Measurements from ENCODE around the gene IL36A.

Gene IL36A

DNA sequence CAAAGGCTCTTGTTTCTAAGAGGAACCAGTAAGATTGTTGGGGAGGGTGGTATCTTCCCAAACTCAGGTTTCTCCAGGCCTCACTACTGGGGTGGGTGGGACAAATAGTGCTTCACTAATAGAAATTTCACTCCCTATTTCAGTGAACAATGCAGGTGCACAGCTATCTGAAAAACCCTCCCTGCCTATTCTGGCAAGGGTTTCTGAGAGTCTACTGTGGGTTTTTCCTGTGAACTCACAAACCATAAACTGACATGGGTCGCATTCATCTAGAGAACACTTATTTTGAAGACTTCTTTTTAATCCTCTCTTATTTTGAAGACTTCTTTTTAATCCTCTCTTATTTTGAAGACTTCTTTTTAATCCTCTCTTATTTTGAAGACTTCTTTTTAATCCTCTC, 4.4 kb downstream of the IL36A start:
- DNase-seq, result no peak

DNA sequence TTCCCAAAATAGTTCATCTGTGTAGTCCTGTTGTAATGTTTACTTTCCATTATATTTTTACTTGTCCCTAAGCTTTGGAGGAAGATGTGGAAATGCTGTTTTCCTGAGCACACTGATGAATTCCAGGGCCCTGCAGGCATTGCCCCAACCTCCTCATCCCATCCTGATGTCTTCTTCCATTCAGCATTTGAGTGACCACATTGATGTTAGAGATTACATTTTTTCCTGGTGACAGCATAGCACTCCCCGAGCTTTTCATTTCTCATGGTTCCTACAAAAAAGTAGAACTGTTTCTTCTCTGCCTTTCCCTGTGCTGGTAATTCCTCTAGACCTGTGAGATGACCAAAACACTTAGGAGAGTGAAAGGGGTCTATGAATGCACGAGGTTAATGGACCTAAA, 4.8 kb downstream of the IL36A start:
- DNase-seq, result no peak

DNA sequence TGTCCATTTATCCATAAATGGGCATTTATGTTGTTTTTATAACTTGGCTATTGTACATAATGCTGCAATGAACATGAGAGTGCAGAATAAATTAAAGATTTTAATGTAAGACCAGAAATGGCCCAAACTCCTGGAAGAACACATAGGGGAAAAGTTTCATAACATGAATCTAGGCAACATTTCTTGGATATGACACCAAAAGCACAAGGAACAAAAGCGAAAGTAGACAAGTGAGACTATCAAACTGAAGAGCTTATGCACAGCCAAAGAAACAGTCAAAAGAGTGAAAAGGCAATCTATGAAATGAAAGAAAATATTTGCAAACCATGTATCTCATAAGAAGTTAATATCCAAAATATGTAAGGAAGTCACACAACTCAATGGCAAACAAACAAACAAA, 5.8 kb downstream of the IL36A start:
- no peak for DNase-seq

DNA sequence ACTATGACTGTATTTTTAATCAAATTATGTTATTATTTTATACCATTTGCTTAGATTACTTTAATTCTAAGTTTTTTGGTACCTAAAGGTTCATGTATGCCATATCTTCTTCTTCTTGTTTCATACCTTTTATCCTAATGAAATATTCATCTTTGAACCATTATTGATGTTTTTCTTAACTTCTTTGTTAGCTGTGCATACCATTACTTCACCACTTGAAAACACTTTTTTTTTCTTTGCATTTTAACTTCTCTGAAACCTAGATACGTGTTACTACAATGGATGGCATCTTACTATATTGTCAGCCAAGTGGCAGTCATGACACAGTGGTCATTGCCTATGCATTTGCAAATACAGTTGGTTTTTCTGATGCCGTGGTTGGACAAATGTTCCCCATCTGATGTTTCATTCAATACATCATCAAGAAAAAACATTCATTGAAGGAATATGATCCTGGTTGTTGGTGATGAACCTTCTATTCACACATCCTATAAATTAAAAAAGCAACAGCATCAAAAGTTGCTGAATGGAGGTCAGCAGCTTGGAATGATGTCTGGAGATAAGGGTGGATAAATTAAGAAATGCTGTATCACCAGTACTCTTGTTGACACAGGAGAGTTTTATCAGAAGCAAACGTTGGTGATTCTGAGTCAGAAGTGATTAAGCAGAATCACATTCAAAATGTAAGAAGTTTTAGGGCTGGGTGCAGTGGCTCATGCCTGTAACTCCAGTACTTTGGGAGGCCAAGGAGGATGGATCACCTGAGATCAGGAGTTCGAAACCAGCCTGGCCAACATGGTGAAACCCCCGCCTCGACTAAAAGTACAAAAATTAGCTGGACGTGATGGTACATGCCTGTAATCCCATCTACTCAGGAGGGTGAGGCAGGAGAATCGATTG, 7.4 kb downstream of the IL36A start:
- no peak for DNase-seq

DNA sequence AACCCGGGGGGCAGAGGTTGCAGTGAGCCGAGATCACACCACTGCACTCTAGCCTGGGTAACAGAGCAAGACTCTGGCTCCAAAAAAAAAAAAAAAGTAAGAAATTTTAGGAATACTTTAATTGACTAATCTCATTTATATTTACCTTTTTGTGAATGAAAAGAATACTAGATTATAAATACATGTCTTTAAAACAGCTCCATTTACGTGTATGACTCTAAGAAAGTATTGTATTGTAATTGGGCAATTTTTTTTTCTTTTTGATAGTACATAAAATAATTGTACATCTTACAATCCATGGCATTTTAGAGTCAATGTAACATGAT, 8.0 kb downstream of the IL36A start:
- DNase-seq, result no peak

DNA sequence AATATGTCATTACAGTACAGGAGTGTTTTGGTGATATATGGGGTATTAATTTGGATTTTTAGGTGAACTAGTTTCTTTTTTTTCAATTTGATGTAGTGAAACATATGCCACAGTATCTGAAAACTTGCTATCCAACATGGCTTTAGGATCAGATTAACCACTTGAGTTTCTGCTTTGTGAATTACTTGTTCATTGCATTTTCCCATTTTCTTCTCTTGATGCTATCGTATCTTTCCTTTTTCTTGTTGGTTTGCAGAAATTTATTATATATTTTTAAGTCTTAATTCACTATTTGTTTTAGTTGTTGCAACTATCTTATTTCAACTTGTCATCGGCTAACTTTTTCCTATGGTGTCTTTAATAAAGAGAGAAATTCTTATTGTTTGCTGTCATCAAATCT, 8.8 kb downstream of the IL36A start:
- DNase-seq, result no peak

DNA sequence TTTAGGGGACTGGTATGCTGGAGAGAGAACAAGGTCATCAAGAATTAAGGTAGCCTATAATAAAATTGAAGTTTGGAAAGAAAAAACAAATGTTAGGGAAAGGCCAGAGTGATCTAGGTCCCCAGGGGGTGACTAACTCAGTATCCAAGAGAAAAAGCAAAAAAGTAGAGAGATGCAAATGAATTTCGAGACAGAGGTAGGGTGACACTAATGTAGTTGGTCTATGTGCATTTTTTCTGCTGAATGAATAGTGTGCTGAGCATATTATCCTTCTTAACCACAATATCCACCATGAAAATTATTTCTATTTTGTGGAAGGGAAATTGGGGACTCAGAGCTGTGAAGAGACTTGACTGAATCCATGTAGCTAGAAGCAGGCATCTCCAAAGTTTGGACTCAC, 9.8 kb downstream of the IL36A start:
- DNase-seq, result no peak

DNA sequence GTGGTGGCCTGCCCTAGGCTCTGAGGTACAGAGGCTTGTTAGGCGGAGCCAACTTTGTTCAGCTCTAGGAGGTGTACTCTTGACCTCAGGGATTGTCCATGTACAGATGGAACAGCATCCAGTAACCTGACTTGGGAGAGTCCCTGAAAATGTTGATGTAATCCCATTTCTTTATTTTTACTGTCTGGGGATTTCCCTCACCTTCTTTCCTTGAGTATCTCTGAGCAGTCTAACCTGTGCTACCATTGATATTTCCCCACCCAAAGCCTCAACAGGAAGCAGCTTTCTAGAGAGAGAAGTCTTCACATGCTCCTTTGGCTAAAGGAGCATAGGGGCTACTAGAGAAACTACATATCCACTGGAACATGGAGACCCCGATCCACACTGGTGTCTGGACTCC, 10.4 kb downstream of the IL36A start:
- no peak for DNase-seq

DNA sequence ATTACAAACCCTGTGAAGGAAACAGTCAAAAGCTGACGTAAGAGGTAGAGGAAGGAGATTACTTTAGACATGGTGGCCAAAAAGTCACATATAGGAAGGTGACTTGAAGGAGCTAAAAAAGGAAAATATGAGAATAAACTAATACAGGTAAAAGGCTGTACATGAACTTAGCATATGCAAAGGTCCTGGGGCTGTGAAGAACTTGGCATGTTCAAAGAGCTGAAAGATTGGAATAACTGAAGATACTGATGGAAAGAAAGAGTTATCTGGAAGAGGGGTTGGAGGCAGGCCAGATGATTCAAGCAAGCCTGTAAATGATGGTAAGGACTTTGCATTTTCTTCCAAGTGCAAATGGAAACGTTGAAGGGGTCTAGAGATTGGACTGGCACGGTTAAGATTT, 13.2 kb downstream of the IL36A start:
- no peak for DNase-seq

DNA sequence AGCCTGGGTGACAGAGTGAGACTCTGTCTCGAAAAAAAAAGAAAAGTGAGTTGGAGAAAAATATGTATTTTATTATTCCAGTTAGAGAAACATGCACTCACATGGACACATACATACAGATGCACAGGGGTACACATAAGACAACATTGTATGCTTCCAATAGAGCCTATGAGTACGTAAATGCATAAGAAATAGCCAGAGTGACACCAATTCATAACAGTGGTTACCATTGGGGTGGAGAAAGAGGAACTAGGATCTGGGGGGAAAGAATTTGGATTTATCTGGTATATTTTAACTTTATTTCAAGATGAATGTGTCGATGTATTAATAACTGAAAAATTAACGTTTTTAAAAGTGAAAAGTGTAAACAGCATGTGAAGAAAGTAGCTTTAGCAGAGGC, 16.1 kb downstream of the IL36A start:
- DNase-seq, result no peak

DNA sequence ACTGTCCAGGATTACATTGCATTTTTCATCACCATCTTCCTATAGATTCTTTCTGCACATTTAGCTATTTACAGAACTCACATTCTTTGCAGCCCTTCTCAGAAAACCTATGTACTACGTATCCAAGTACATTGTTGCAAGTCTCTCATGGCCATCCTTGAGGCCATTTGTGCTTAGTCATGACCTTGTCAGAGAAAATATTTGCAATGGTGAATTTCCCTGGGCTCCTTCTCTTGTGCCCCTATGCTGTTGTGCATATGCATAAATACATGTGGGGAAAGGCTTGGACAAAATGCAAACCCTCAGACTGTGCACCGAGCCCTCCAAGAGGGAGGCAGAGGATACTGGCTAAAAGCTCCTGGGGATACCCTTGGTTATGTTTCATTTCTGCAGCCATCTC, 19.5 kb downstream of the IL36A start:
- DNase-seq, result no peak

DNA sequence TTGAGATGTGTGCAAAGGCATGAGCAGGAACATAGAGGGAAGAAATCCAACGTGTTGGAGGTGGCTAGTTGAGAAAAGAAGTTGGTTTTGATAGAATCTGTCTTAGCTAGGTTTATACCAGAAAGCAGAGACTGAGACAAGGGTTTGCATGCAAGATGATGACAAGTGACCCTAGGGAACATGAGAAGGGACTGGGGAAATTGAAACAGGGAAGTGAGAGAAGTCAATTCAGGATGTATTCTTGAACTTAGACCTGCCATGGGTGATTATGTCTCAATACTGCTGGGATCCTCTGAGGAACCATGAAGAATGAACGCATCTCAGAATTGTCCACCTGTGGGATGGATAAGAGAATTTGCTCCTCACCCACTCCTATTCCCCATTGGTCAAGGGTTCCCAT, 20.5 kb downstream of the IL36A start:
- no peak for DNase-seq

DNA sequence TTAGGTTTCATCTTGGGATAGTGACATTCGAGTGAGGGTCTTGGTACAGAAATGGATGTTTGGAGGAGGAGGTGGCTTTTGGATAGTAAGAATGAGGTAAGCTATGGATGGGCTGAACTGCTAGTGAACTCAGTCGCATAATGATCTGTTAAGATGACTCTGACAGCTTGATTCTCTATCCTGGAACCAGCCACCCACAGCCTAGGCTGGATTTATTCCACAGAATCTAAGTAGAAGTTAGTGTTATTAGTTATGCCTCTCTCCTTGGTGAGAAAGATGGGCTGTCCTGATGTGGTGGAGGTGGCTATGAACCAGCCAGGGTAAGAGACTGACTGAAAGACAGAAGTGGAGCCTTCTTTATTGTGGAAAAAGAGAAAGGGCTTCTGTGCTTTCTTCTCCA, 22.4 kb downstream of the IL36A start:
- no peak for DNase-seq

DNA sequence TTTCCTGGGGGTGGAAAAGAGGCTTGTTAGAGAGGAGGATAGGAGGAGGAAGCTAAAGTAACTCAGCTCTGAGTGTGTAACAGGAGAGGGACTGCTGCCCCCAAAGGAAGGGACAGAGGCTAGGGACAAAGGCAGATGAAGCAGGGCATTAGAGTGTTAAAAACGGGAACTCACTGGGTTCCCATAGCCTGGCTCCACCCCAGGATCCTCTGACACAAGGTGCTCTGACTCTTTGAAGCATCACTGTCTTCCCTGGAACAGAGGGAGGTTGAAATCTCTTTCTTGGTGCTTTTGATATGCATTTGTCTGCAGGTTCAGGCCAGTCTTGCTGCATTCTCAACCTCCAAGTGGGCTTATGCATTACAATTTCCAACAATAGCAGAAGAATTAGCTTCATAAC, 22.9 kb downstream of the IL36A start:
- no peak for DNase-seq

DNA sequence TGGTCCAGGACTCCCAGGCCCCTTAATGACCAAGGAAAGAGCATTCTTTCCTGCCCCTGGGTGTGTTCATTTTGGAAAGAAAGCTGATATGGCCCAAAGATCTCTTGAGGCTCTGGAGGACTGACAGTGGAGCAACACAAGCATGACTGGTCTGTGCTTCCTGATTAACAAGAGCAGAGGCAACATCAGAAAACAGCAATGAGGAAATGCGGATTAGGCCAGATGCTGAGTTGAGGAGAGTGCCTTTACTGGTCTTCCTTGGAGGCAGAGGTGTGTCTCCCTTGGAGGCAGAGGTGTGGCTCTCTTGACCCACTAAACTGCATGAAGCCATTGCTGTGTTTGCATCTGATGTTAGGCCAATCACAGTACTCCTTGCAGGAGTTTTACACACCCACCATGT, 27.5 kb downstream of the IL36A start:
- no peak for DNase-seq

DNA sequence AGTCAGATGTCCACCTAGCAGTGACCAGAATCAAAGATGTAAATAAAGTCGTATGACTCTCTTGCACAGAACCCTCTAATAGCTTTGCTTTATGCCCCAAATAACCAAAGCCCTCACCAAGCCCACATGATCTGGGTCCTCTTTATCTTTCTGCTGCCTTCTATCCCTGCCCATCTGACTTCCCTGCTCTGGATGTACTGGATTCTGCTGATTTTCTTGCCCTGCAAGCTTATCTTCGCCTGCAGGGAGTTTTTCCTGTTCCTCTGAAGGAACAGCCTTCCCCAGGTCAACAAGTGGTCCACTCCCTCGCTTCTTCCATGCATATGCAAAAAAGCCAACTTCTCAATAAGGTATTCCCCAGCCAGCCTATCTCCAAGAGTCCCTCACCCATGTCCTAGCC, 28.8 kb downstream of the IL36A start:
- no peak for DNase-seq

DNA sequence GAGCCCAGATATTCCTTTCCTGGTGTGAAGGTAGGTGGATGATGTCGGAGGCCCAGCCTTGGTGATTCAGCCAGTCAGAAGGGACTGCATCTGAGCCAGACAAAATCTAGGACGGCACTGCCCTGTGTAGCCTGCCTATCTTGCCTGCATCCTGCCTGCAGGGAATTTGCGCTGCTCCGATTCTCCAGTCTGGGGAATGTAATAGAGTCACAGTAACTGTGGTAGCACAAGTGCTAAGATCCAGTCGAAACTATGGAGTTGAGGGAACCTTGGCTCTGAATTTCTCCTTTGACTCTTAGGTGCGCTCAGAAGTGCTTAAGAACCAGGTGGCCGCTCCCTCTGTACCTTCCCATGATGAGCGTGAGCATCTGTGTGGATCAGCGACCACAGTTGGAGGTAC, 31.5 kb downstream of the IL36A start:
- no peak for DNase-seq

DNA sequence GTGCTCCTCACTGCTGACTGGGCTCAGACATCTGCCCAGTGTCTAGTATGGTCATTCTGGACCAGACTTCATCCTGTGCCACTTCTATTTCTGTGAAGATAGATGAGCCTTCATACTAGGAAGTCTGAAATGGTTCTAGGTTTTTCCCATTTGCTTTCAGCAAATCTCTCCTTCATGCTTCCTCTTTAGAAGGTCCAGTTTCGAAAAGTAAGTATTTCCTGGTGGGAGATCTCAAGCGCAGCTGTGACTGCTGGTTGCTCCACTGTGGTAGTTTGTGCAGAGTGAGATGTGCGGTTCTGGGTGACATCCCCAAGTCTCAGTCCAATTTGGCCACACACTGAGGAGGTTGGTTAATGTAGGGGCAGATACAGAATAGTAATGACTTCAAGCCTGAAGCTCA, 33.0 kb downstream of the IL36A start:
- DNase-seq, result no peak

DNA sequence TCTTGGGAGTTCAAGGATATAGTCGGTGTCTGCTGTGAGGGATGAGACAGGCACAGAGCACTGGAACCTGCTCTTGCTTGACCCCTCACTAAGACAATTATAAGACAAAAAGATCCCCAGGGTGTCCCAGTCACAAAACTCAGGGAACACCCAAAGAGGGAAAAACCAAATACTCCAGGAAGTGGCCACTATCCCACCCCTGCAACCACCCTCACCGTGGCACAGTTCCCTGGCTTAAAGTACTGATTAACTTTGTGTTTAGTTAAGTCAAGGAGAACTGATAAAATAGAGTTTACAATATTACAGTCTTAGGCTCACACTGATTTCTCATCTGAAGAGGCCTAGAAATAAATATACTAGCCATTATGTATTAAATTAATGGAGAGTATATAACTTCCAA, 33.9 kb downstream of the IL36A start:
- DNase-seq, result no peak

DNA sequence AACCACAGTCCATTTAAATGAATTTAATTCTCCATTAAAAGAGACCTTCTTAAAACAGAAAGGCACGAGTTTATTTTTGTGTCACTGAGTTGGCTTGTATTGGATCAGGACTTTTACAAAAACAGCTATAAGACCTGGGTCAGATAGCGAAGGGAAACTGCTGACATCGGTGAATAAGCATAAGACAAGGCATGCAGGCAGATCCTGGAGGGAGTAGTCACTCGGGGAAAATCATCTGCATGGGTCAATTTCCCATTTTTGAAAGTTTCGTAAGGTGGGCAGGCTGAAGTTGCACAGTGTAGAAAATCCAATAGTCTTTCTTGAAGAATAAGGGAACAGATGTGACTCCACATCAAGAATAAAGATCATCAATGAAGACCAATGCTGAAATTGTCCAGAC, 34.5 kb downstream of the IL36A start:
- DNase-seq, result no peak

DNA sequence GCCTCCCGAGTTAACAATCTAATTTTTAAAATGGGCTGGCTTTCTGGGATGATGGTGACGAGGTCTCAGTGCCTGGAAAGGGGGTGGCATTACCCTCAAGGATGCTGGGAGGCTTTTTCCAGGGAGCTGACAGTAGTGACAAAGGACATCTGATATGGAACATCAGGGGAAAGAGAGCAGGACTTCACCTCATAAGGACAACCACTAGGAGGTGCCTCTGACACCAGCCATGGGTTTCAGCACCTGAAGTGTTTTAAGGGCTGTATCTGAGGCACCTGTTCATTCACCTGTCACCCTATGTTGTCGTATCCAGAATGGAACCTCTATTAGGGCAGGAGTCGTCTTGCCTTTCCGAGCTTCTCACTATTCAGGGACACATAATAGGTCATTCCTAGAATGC, 36.6 kb downstream of the IL36A start:
- no peak for DNase-seq

DNA sequence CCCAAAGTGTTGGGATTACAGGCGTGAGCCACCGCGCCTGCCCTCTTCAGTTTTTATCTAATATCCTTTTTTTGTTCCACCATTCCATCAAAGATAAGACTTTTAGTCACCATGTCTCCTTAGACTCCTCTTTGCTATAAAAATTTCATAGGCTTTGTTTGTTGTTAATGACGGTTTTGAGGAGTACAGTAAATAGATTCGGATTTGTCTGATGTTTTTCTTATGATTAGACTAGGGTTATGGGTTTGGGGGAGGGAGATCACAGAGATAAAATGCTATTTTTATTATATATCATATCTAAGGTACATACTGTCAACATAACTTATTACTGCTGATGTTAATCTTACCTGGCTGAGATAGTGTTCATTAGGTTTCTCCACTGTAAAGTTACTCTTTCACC, 41.2 kb downstream of the IL36A start:
- no peak for DNase-seq

DNA sequence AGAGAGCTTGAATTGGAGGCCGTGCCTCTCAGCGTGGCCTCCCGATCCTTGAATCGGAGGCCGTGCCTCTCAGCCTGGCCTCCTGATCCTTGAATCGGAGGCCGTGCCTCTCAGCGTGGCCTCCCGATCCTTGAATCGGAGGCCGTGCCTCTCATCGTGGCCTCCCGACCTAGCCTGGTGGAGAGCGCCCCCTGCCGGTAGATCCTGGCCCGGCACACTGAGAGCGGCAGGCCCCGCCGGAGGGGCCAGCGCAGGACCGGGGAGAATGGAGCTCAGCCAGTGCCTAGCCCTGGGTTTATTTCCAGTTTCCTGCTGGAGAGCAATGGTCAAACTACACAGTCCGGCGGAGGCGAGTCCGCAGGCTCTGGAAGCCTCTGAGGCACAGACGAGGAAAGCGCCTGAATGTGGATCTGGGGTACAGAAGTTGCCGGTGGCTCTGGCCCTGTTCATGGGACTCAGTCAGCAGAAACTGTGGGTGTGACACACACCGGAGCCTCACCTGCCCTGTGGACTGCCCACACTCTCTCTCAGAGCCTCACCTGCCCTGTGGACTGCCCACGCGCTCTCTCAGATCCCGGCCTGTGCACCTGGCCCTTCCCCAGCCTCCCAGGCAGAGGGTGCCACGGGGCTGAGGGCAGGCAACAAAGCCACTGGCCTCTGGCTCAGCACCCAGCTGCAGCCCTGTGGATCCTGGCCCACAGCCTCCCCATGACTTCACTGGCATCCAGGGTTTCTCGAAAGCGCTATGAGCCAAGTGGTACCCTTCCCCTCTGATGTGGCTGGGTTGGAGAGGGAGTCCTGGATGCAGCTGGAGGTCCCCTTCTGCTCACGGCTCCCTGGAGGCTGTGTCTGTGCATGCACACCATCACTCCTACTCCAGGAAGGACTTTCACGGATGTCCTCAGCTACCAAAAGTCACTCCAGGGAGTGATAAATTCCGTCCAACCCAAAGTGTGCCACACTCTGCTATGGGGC, 45.9 kb downstream of the IL36A start:
- DNase-seq, result no peak

DNA sequence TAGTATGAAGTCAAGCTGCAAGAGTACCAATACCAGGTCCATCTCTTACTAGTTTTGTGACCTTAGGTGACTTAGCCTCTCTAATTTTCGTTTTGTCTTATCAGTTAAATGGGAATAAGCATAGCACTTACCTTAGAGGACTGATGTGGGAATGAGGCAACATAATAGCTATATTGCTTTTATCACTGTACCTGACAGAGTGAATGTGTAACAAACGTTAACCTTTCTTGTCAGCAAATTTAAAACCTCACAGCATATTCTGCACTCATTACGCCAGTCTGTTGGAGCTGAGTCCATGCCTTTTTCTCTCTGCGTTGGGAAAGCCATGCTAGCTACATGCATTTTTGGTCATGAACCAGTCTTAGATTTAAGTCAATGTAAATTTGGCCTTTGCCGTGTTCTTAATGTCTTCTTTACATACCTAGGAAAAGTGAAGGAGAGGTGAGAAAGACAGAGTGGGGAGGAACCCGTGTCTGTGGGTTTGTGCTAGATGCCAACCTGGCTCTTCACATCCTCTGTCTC, 47.2 kb downstream of the IL36A start, which contains the start of gene IL36B:
Gene IL36B, minus strand, starts transcription at position 472 of the 522 bp plus-strand sequence.
- no peak for DNase-seq

Measured in activated CD4-positive, alpha-beta T cell treated with anti-CD3 and anti-CD28 coated beads, Interleukin-2, amount 50 U/mL, for 16 hours (primary cell).